OCI-LY1 (cell line): Measurements from ENCODE around the gene GFPT2.

Experiments
- H2AFZ ChIP-seq: fragments of 200-600 bp; sonication (generic), shearing (Covaris generic); 2 replicates; pipeline ENCODE4 v1.6.0; 2014; ENCODE audit warnings: antibody characterized with exemption, mild to moderate bottlenecking, low read length
- H3F3A ChIP-seq: fragments of 200-600 bp; sonication (generic), shearing (Covaris generic); 2 replicates; pipeline ENCODE4 v1.6.0; 2014; ENCODE audit warnings: mild to moderate bottlenecking, antibody characterized with exemption, low read length, moderate library complexity; ENCODE audit not compliant: insufficient read depth
- H3K27ac ChIP-seq: fragments of 200-600 bp; sonication (generic); 2 replicates; pipeline ENCODE4 v1.5.1; 2014; ENCODE audit warnings: low read length, mixed run types, mild to moderate bottlenecking, low read depth; ENCODE audit not compliant: poor library complexity, severe bottlenecking
- H3K27me3 ChIP-seq: fragments of 200-600 bp; sonication (generic); 2 replicates; pipeline ENCODE4 v1.6.0; 2014; ENCODE audit warnings: antibody characterized with exemption, mild to moderate bottlenecking, low read length, moderate library complexity; ENCODE audit not compliant: insufficient read depth
- H3K36me3 ChIP-seq: fragments of 200-600 bp; sonication (generic); 2 replicates; pipeline ENCODE4 v1.6.1; 2014; ENCODE audit warnings: mild to moderate bottlenecking, antibody characterized with exemption, low read length, moderate library complexity, mixed read lengths; ENCODE audit not compliant: insufficient read depth
- H3K4me1 ChIP-seq: fragments of 200-600 bp; sonication (generic); 2 replicates; pipeline ENCODE4 v1.5.1; 2014; ENCODE audit warnings: mild to moderate bottlenecking, low read length, moderate library complexity; ENCODE audit not compliant: insufficient read depth, severe bottlenecking
- H3K4me2 ChIP-seq: fragments of 200-600 bp; sonication (generic), shearing (Covaris generic); 2 replicates; pipeline ENCODE4 v1.6.1; 2014; ENCODE audit warnings: low read length
- H3K4me3 ChIP-seq: fragments of 200-600 bp; sonication (generic); 2 replicates; pipeline ENCODE4 v1.5.1; 2014; ENCODE audit warnings: low read length, low read depth, mild to moderate bottlenecking, mixed read lengths; ENCODE audit not compliant: poor library complexity, severe bottlenecking
- H3K79me2 ChIP-seq: fragments of 200-600 bp; shearing (Covaris generic); 2 replicates; pipeline ENCODE4 v1.6.1; 2016; ENCODE audit warnings: mixed run types, low read length, mixed read lengths; ENCODE audit not compliant: insufficient read depth
- H3K9ac ChIP-seq: fragments of 200-600 bp; sonication (generic), shearing (Covaris generic); 2 replicates; pipeline ENCODE4 v1.6.1; 2014; ENCODE audit warnings: mild to moderate bottlenecking, low read length, mixed read lengths
- H3K9me2 ChIP-seq: fragments of 200-600 bp; sonication (generic), shearing (Covaris generic); 2 replicates; pipeline ENCODE4 v1.6.1; 2014; ENCODE audit warnings: low read depth, mild to moderate bottlenecking, low read length, mixed read lengths
- H3K9me3 ChIP-seq: fragments of 200-600 bp; shearing (Covaris generic); 2 replicates; pipeline ENCODE4 v1.6.1; 2014; ENCODE audit warnings: low read length, mixed read lengths
- H4K20me1 ChIP-seq: fragments of 200-600 bp; sonication (generic), shearing (Covaris generic); 2 replicates; pipeline ENCODE4 v1.6.0; 2016; ENCODE audit warnings: mild to moderate bottlenecking, low read length; ENCODE audit not compliant: insufficient read depth
- EZH2 ChIP-seq: fragments of 200-600 bp; sonication (generic), shearing (Covaris generic); IDR thresholded peaks from 2 replicates; pipeline ENCODE4 v1.8.0; 2017; ENCODE audit warnings: borderline replicate concordance, mixed run types, mild to moderate bottlenecking, antibody characterized with exemption, low read length, moderate library complexity, mixed read lengths
- TF ChIP-seq, protein P1 (sequence below): fragments of 200-600 bp; sonication (generic), shearing (Covaris generic); IDR thresholded peaks from 2 replicates; pipeline ENCODE4 v1.5.1; 2017; ENCODE audit warnings: mild to moderate bottlenecking, antibody characterized with exemption, low read length, moderate library complexity, mixed read lengths

GFPT2 gene

DNA sequence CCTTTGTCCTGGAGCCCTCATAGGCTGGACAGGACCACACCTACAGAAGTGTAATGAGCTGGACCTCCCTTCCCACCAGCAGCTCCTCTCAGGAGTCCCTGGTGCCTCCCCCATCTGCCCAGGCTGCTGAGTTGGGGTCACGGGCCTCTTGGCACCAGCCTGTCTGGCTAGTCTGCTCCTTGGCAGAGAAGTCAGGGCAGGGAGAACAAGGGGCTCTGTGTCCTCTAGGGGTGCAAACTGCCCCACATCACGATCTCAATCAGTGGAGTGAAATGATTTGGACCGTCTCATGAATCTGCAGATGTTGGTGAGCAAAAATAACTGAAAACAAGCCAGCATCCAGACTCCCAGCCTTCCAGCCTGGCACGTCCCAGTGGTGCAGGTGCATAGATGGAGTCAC is 14.9 kb upstream of the GFPT2 start:
- Histone ChIP-seq H3K4me2 (no peak overlapping the region), H3K9ac (no peak overlapping the region), H3K27ac (no peak overlapping the region), H3K4me1 (no peaks in the 10 kb centered on the region), H3K4me3 (no peak overlapping the region), H4K20me1 (no peaks in the 10 kb centered on the region), H3K27me3 (peaks cover 3% of the 10 kb centered on the region; the same call in 1 of the 2 replicates), H3K9me2 (no peaks in the 10 kb centered on the region), H3K9me3 (no peaks in the 10 kb centered on the region), H3K79me2 (no peaks in the 10 kb centered on the region), H3K36me3 (no peaks in the 10 kb centered on the region), H3F3A (no peaks in the 10 kb centered on the region), H2AFZ (no peak overlapping the region)
- TF ChIP-seq, protein P1, sequence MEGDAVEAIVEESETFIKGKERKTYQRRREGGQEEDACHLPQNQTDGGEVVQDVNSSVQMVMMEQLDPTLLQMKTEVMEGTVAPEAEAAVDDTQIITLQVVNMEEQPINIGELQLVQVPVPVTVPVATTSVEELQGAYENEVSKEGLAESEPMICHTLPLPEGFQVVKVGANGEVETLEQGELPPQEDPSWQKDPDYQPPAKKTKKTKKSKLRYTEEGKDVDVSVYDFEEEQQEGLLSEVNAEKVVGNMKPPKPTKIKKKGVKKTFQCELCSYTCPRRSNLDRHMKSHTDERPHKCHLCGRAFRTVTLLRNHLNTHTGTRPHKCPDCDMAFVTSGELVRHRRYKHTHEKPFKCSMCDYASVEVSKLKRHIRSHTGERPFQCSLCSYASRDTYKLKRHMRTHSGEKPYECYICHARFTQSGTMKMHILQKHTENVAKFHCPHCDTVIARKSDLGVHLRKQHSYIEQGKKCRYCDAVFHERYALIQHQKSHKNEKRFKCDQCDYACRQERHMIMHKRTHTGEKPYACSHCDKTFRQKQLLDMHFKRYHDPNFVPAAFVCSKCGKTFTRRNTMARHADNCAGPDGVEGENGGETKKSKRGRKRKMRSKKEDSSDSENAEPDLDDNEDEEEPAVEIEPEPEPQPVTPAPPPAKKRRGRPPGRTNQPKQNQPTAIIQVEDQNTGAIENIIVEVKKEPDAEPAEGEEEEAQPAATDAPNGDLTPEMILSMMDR: no peak
- TF ChIP-seq EZH2: no peak

- Histone ChIP-seq H3K27ac (no peak overlapping the region), H3K4me2 (no peak overlapping the region), H3K36me3 (no peaks in the 10 kb centered on the region), H3K27me3 (peaks cover 4% of the 10 kb centered on the region; the same call in 1 of the 2 replicates), H2AFZ (no peak overlapping the region), H3K9ac (no peak overlapping the region), H3K9me2 (no peaks in the 10 kb centered on the region), H3K79me2 (no peaks in the 10 kb centered on the region), H3K4me1 (no peaks in the 10 kb centered on the region), H4K20me1 (no peaks in the 10 kb centered on the region), H3K9me3 (no peaks in the 10 kb centered on the region), H3F3A (no peaks in the 10 kb centered on the region), H3K4me3 (no peak overlapping the region)
- no peak for TF ChIP-seq EZH2
- TF ChIP-seq, protein P1: no peak
Measured at GRCh38 chr5:180367300-180367699, 14.2 kb upstream of the GFPT2 start.

DNA sequence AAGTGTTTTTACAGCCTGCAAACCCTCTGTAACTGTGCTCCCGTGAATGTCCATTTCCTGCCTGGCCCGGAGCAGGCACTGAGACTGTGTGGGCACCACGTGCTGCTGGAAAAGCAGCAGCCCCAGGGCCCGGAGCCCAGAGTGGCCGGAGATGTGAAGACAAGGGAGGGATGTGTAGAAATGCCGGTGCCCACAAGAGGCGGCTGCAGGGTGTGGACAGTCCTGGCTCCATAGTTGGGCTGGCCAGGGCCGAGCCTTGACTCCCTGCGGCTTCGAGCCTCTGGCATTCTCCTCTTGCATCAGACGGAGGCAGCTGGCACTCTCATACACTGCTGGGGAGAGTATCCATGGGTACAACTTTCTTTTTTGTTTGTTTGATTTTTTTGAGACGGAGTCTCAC is 13.2 kb upstream of the GFPT2 start:
- Histone ChIP-seq H3K27me3 (peaks cover 4% of the 10 kb centered on the region; the same call in 1 of the 2 replicates), H2AFZ (no peak overlapping the region)
- TF ChIP-seq, protein P1: no peak
- TF ChIP-seq EZH2: no peak

More for the DNA sequence above, 13.2 kb upstream of the GFPT2 start:
- no peaks in the 10 kb centered on the region for H3K9me3 ChIP-seq
- H3K4me1 ChIP-seq: no peaks in the 10 kb centered on the region
- no peaks in the 10 kb centered on the region for H3K9me2 ChIP-seq
- H3K79me2 ChIP-seq: no peaks in the 10 kb centered on the region
- H3K4me2 ChIP-seq: no peak overlapping the region
- H3F3A ChIP-seq: no peaks in the 10 kb centered on the region
- no peaks in the 10 kb centered on the region for H3K36me3 ChIP-seq
- H3K9ac ChIP-seq: no peak overlapping the region
- H3K4me3 ChIP-seq: no peak overlapping the region
- H3K27ac ChIP-seq: no peak overlapping the region
- no peaks in the 10 kb centered on the region for H4K20me1 ChIP-seq
